Colonic mucosa (tissue), 4 donors: ENCODE results near the gene NRCAM. TPM values are rescaled to one million over a fixed set of nuclear protein-coding genes. Genes with fewer than 3 reads are reported as not detected.

Experiments used
- DNase-seq: peaks from one replicate; pipeline ENCODE4 v3.0.0-alpha.2; 2020
- H3K27ac ChIP-seq: fragments of 200-600 bp; one replicate; pipeline ENCODE4 v1.8.0; 2021
- H3K27me3 ChIP-seq: fragments of 200-600 bp; one replicate; pipeline ENCODE4 v1.8.0; 2021
- H3K36me3 ChIP-seq: fragments of 200-600 bp; one replicate; pipeline ENCODE4 v1.8.0; 2021
- H3K4me1 ChIP-seq: fragments of 200-600 bp; one replicate; pipeline ENCODE4 v1.8.0; 2021; ENCODE audit warnings: mild to moderate bottlenecking
- H3K4me3 ChIP-seq: fragments of 200-600 bp; one replicate; pipeline ENCODE4 v1.8.0; 2021
- H3K9ac ChIP-seq, 2 donors: one replicate each; pipeline ENCODE4 v1.7.0; 2013; ENCODE audit warnings: control low read depth in 2 of 2, low read depth in 2 of 2, low read length in 2 of 2
- H3K9me3 ChIP-seq: fragments of 200-600 bp; one replicate; pipeline ENCODE4 v1.8.0; 2021
- intact Hi-C: fragments of 100-400 bp; cut with DNase I; formaldehyde crosslinking; loops from one replicate; pipeline ENCODE4 v1.14.1; 2022
- total RNA-seq, 2 donors: library from RNA; stranded (reverse); fragmentation: NEBNext Ultra II Directional in 1 of 2; extraction: Animal tissue kit (Norgen Biotek cat#: 25700) in 1 of 2; gene quantifications; one replicate each; pipeline ENCODE4 v1.2.1, GENCODE V29; 2021
- TF ChIP-seq, protein P1 (sequence below): fragments of 200-600 bp; IDR thresholded peaks from one replicate; pipeline ENCODE4 v1.8.0; 2022; ENCODE audit warnings: antibody characterized with exemption, mild to moderate bottlenecking
- donor health status: healthy.
- donor health status: DM: no; HTN: no; CAD: no.
- donor health status: DM: no; HTN: no; CAD: no.

NRCAM gene
- total RNA-seq, 2 donors from 2014 or later: 0.42 to 1.1 TPM

DNA sequence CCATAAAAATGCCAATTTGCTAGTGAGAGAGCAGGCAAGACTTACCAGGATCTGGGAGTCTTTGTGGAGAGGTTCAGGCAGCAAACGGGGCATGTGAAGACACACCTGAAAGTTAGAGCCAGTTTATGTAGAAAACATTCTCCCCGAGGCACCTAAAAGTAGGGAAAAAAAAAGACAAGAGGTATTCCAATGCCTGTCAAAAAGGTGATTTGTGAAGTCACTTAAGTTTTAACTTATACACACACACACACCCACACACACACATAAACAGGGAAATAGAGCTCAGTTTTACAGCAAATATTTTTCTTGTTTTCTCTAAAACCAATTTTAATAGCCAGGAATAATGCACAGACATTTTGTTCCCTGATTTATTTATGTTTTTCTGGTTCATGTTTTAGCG is 326.0 kb downstream of the NRCAM start, which contains the start of gene LAMB4:
TSS of gene LAMB4 (minus strand) at position 101 of the 400 bp plus-strand sequence. CDS start 7,197 bp downstream, outside the sequence.
- Histone ChIP-seq H3K9ac (no peak within 1 kb of the TSS), H3K36me3 (no peaks in the 10 kb centered on the region), H3K27ac (no peak within 1 kb of the TSS), H3K9me3 (no peaks in the 10 kb centered on the region), H3K4me1 (no peaks in the 10 kb centered on the region), H3K27me3 (no peaks in the 10 kb centered on the region), H3K4me3 (no peak within 1 kb of the TSS)
- TF ChIP-seq, protein P1, sequence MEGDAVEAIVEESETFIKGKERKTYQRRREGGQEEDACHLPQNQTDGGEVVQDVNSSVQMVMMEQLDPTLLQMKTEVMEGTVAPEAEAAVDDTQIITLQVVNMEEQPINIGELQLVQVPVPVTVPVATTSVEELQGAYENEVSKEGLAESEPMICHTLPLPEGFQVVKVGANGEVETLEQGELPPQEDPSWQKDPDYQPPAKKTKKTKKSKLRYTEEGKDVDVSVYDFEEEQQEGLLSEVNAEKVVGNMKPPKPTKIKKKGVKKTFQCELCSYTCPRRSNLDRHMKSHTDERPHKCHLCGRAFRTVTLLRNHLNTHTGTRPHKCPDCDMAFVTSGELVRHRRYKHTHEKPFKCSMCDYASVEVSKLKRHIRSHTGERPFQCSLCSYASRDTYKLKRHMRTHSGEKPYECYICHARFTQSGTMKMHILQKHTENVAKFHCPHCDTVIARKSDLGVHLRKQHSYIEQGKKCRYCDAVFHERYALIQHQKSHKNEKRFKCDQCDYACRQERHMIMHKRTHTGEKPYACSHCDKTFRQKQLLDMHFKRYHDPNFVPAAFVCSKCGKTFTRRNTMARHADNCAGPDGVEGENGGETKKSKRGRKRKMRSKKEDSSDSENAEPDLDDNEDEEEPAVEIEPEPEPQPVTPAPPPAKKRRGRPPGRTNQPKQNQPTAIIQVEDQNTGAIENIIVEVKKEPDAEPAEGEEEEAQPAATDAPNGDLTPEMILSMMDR: no peak
- intact Hi-C loops: no loop called here
- DNase-seq: no peak

DNA sequence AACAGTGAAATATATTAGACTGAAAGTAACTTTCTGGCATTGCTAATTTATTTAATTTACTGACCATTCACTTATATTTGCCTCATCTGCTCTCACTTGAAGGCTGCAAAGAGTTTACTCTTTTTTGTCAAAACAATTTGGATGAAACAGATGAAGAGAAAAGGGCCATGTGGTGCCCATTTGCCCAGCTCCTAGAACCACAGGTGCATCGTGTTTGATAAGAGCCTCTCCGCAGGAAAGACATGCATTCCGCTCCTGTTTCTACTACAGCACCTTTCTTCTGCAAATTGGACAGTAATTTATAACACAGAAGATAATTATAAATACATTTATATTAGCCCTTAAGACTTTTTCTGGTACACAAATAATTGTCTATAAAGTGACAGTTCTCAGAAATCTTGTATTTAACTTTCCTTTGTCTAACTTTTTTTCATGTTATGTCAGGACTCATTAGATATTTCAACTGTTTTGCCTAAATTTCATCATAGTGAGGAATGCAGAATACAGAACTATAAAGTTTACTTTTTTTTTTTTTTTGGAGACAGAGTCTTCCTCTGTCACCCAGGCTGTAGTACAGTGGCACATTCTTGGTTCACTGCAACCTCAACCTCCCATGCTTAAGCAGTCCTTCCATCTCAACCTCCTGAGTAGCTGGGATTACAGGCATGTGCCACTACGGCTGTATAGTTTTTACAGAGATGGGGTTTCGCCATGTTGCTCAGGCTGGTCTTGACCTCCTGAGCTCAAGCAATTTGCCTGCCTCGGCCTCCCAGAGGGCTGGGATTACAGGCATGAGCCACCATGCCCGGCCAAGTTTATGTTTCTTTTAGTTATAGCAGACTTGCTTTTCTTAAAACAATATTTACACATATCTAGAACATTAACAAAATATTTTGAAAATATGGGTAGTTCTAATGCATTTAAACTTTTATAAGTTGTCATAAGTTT is 326.9 kb downstream of the NRCAM start:
- intact Hi-C loops: no loop called here
- DNase-seq: no peak
- H3K36me3 ChIP-seq: no peaks in the 10 kb centered on the region
- H3K27me3 ChIP-seq: no peaks in the 10 kb centered on the region
- TF ChIP-seq, protein P1: no peak
- no peak overlapping the region for H3K4me3 ChIP-seq
- H3K9me3 ChIP-seq: no peaks in the 10 kb centered on the region
- H3K27ac ChIP-seq: no peak overlapping the region
- H3K9ac ChIP-seq: no peak overlapping the region
- H3K4me1 ChIP-seq: no peaks in the 10 kb centered on the region

DNA sequence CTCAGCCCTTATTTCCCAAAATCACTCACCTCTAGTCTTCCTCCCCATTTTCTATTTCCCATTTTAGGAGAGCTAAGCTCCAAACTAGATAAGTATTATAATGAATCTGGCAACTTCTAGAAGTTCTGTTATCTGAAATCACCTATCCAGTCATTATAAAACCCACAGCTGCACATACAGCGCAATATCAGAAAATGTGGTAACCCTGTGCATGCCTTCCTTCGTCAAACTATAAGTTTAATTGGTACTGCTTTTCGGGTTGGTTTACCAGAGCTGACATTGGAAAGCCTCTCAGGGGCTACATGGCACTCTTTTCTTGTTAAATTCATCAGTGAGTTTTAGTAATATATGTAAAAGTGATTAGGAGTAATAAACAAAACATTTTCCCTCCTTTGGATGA is 327.7 kb downstream of the NRCAM start:
- Histone ChIP-seq H3K9ac (no peak overlapping the region), H3K4me3 (no peak overlapping the region), H3K36me3 (no peaks in the 10 kb centered on the region), H3K27me3 (no peaks in the 10 kb centered on the region), H3K27ac (no peak overlapping the region), H3K4me1 (no peaks in the 10 kb centered on the region), H3K9me3 (no peaks in the 10 kb centered on the region)
- TF ChIP-seq, protein P1: no peak
- no peak for DNase-seq
- intact Hi-C loops: no loop called here

DNA sequence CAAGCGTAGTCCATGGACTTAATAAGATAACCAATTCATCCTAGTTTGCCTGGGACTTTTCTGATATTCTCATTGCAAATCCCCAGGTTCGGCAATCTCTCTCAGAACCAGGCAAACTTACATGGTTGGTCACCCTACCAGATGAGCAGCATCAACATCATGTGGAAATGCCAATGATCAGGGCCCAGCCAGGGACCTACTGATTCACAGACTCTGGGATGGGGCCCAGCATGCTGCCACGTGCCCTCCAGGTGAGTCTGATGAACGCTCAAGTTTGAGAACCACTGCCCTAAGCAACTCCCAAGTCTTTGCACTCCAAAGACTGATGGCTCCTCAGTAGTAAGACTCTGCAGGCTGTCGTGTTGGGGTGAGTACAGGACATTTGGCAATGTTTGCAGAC is 328.8 kb downstream of the NRCAM start:
- Histone ChIP-seq H3K9ac (no peak overlapping the region), H3K27ac (no peak overlapping the region), H3K27me3 (no peaks in the 10 kb centered on the region), H3K9me3 (no peaks in the 10 kb centered on the region), H3K36me3 (no peaks in the 10 kb centered on the region), H3K4me3 (no peak overlapping the region), H3K4me1 (no peaks in the 10 kb centered on the region)
- no peak for DNase-seq
- TF ChIP-seq, protein P1: no peak
- intact Hi-C loops: no loop called here

DNA sequence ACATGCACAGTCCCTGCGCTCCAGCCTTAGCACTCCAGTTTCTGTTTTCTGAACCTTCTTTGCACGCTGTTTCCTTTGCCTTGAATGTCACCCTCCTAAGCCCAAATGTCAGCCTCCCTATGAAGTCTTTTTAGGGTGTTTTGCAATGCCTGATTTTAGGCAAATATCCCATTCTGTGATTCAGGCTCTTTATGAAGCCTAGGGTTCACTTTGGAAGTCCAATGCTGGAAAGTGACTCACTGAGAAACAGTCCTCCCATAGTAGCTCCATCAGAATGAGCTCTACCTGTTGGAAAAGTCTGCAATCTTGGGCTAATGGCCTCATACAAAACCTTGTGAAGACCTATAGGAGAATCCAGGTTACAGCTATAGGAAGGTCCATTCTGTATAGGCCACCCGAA is 331.4 kb downstream of the NRCAM start:
- intact Hi-C loops: no loop called here
- TF ChIP-seq, protein P1: no peak
- no peaks in the 10 kb centered on the region for H3K9me3 ChIP-seq
- H3K9ac ChIP-seq: no peak overlapping the region
- no peaks in the 10 kb centered on the region for H3K4me1 ChIP-seq
- DNase-seq: no peak
- H3K4me3 ChIP-seq: no peak overlapping the region
- H3K27ac ChIP-seq: no peak overlapping the region
- H3K36me3 ChIP-seq: no peaks in the 10 kb centered on the region
- H3K27me3 ChIP-seq: no peaks in the 10 kb centered on the region
